Endothelial cell of umbilical vein (primary cell): ENCODE measurements around the gene TENT4A. TPM values are rescaled to one million over a fixed set of nuclear protein-coding genes. Genes with fewer than 3 reads are reported as not detected.

ENCODE experiments used
- BruUV-seq: library from RNA; stranded (reverse); fragments of 400-500 nt; replicated peaks from 2 replicates; lab custom pipeline; 2021; lab: Mats Ljungman, UMichigan
- CTCF ChIA-PET: fragments of 300-600, 350-600 bp; sonication (Branson Sonifier 250); formaldehyde crosslinking; loops from one replicate; lab custom pipeline; 2021; ENCODE audit warnings: antibody characterized with exemption, inconsistent platforms; lab: Charles Lee
- POLR2A ChIA-PET: fragments of 300-600, 350-600 bp; sonication (Branson Sonifier 250); formaldehyde crosslinking; loops from one replicate; lab custom pipeline; 2021; ENCODE audit warnings: antibody characterized with exemption, inconsistent platforms; lab: Charles Lee
- DNase-seq: peaks from one replicate; pipeline ENCODE4 v3.0.0-alpha.2; 2011; ENCODE audit warnings: low read depth, low spot score
- FAIRE-seq: peaks from 2 replicates; lab custom pipeline; 2011; peaks lifted over from hg19 to GRCh38; lab: Jason Lieb, UNC
- H2AFZ ChIP-seq: 2 replicates; pipeline ENCODE4 v1.6.0; 2012; ENCODE audit warnings: low read depth, low read length, control low read depth, inconsistent platforms
- H3K27ac ChIP-seq: 2 replicates; pipeline ENCODE4 v1.5.1; 2011; ENCODE audit warnings: low read depth, mild to moderate bottlenecking, control low read depth, low read length, moderate library complexity; ENCODE audit not compliant: insufficient read depth
- H3K27me3 ChIP-seq, 2 experiments: 2 replicates each; pipeline versions ENCODE4 v1.6.0 to v1.6.1; 2011; ENCODE audit warnings: low read length in 2 of 2, mixed read lengths in 1 of 2; ENCODE audit not compliant: control insufficient read depth in 2 of 2, insufficient read depth in 2 of 2
- H3K36me3 ChIP-seq, 2 experiments: 2 replicates in 1 of 2; 3 replicates in 1 of 2; pipeline ENCODE4 v1.5.1; 2011; ENCODE audit warnings: low read length in 2 of 2, mild to moderate bottlenecking in 1 of 2, moderate library complexity in 1 of 2; ENCODE audit not compliant: control insufficient read depth in 2 of 2, insufficient read depth in 2 of 2; ENCODE audit errors: extremely low read depth in 1 of 2
- H3K4me1 ChIP-seq: 3 replicates; pipeline ENCODE4 v1.5.1; 2011; ENCODE audit warnings: mild to moderate bottlenecking, low read length; ENCODE audit not compliant: control insufficient read depth, insufficient read depth; ENCODE audit errors: extremely low read depth
- H3K4me2 ChIP-seq: 2 replicates; pipeline ENCODE4 v1.6.1; 2011; ENCODE audit warnings: low read length, control low read depth, mixed read lengths; ENCODE audit not compliant: insufficient read depth
- H3K4me3 ChIP-seq, 3 experiments: fragments of 200-600 bp in 1 of 3; sonication (generic), shearing (Covaris generic) in 1 of 3; replicated peaks in 1 of 3; 2 replicates each; pipeline ENCODE4 v1.5.1; 2011 to 2016; ENCODE audit warnings: control low read depth in 3 of 3, low read length in 3 of 3, mild to moderate bottlenecking in 2 of 3, inconsistent platforms in 1 of 3, low read depth in 1 of 3, moderate library complexity in 1 of 3; ENCODE audit not compliant: insufficient read depth in 1 of 3
- H3K79me2 ChIP-seq: 2 replicates; pipeline ENCODE4 v1.6.0; 2012; ENCODE audit warnings: low read length, inconsistent platforms; ENCODE audit not compliant: control insufficient read depth, insufficient read depth
- H3K9ac ChIP-seq: replicated peaks from 2 replicates; pipeline ENCODE3; 2011; ENCODE audit warnings: low read length, control low read depth; ENCODE audit not compliant: insufficient read depth; ENCODE audit errors: extremely low read depth
- H3K9me1 ChIP-seq: replicated peaks from 3 replicates; pipeline ENCODE4 v1.6.0; 2011; ENCODE audit warnings: mild to moderate bottlenecking, low read length; ENCODE audit not compliant: control insufficient read depth, insufficient read depth; ENCODE audit errors: extremely low read depth
- H3K9me3 ChIP-seq: replicated peaks from 2 replicates; pipeline ENCODE4 v1.5.1; 2012; ENCODE audit warnings: low read length, inconsistent platforms; ENCODE audit not compliant: control insufficient read depth, insufficient read depth
- H4K20me1 ChIP-seq: replicated peaks from 2 replicates; pipeline ENCODE3; 2011; ENCODE audit warnings: mild to moderate bottlenecking, low read length; ENCODE audit not compliant: control insufficient read depth, insufficient read depth; ENCODE audit errors: extremely low read depth
- EZH2 ChIP-seq: IDR thresholded peaks from 2 replicates; pipeline ENCODE4 v1.6.1; 2012; ENCODE audit warnings: borderline replicate concordance, low read depth, mild to moderate bottlenecking, moderate library complexity, low read length, inconsistent platforms; ENCODE audit not compliant: severe bottlenecking
- FOS ChIP-seq: IDR thresholded peaks from 2 replicates; pipeline ENCODE4 v1.6.1; 2011; ENCODE audit warnings: mild to moderate bottlenecking, low read length, moderate library complexity, borderline replicate concordance; ENCODE audit not compliant: insufficient read depth
- GATA2 ChIP-seq: IDR thresholded peaks from 2 replicates; pipeline ENCODE4 v1.7.0; 2011; ENCODE audit warnings: low read depth, mild to moderate bottlenecking, moderate library complexity, mixed read lengths, low read length; ENCODE audit not compliant: insufficient read length, insufficient read depth
- JUN ChIP-seq: IDR thresholded peaks from 2 replicates; pipeline ENCODE4 v1.6.1; 2011; ENCODE audit warnings: borderline replicate concordance, low read depth; ENCODE audit not compliant: insufficient read length, insufficient read depth
- MYC ChIP-seq: IDR thresholded peaks from one replicate; pipeline ENCODE4 v1.6.1; 2011; ENCODE audit warnings: mild to moderate bottlenecking, low read depth, low read length
- POLR2A ChIP-seq: IDR thresholded peaks from 2 replicates; pipeline ENCODE4 v1.6.1; 2012; ENCODE audit warnings: low read depth, mild to moderate bottlenecking, control low read depth, low read length
- POLR2AphosphoS5 ChIP-seq: IDR thresholded peaks from 2 replicates; pipeline ENCODE4 v1.6.1; 2012; ENCODE audit warnings: low read depth, mild to moderate bottlenecking, control low read depth, low read length, moderate library complexity; ENCODE audit not compliant: insufficient read depth
- dilution Hi-C: fragments of 300-500 bp; cut with MboI; formaldehyde crosslinking; loops from one replicate; pipeline ENCODE4 v1.15.0; 2019; ENCODE audit warnings: low sequenced_read_pairs; ENCODE audit not compliant: extremely low pct_ligation_motif_present
- intact Hi-C: fragments of 100-400 bp; cut with micrococcal nuclease; formaldehyde crosslinking; loops from one replicate; pipeline ENCODE4 v1.10.0; 2022
- polyA plus RNA-seq, 4 experiments: library from polyadenylated mRNA; depleted of rRNA in 3 of 4; stranded (reverse) in 3 of 4; unstranded in 1 of 4; fragments of >200 nt; gene quantifications; 2 replicates each; pipeline versions ENCODE4 v1.2.1 to v1.2.3, GENCODE V29; 2011 to 2012; ENCODE audit warnings: missing spikeins in 1 of 4
- total RNA-seq: library from RNA; stranded (reverse); gene quantifications from 2 replicates; pipeline ENCODE4 v1.2.3, GENCODE V29; 2021
- TF ChIP-seq, protein P1 (sequence below), 2 donors: IDR thresholded peaks; 1 replicate in 1 of 2; 2 replicates in 1 of 2; pipeline ENCODE4 v1.5.1; 2011; ENCODE audit warnings: low read length in 2 of 2, mild to moderate bottlenecking in 2 of 2, moderate library complexity in 2 of 2, control low read depth in 1 of 2, inconsistent platforms in 1 of 2, low read depth in 1 of 2; ENCODE audit not compliant: insufficient read depth in 1 of 2; ENCODE audit errors: extremely low read depth in 1 of 2
- TF ChIP-seq, protein P2 (sequence below): IDR thresholded peaks from 2 replicates; pipeline ENCODE4 v1.6.1; 2011; ENCODE audit not compliant: insufficient read depth, insufficient read length

The TENT4A gene
- total and polyA plus RNA-seq, 2 donors (not counting 3 experiments of a cell fraction or from before 2014, with no cell fraction given), result 10.2 to 35.4 TPM

DNA sequence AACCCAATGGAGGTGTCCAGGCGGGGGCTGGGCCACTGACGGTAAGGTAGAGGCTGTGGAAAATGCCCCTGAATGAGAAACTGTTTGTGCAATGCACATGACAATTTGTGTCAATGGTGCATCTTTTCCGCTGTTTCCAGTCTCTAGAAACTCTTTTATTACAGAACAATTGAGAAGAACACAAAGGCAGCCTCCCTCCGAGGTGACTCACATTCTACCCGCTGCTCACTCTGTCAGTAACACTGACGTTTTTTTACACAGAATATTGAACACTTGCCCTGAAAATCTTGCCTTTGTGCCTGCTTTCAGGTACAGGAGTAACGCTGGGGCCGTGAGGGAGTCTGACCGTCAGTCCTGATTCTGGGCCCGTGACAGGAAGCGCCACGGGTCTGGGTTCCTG is 11.7 kb upstream of the TENT4A start:
- no peak overlapping the region for H3K27ac ChIP-seq
- no peak for FAIRE-seq

More for the DNA sequence above, 11.7 kb upstream of the TENT4A start:
- Histone ChIP-seq H2AFZ (no peak overlapping the region), H4K20me1 (no peaks in the 10 kb centered on the region), H3K36me3 (no peaks in the 10 kb centered on the region), H3K9me3 (no peaks in the 10 kb centered on the region), H3K79me2 (no peaks in the 10 kb centered on the region), H3K4me1 (no peaks in the 10 kb centered on the region), H3K4me3 (no peak overlapping the region), H3K4me2 (no peak overlapping the region), H3K27me3 (peaks cover 3 to 21% of the 10 kb centered on the region in 2 experiments), H3K9ac (no peak overlapping the region), H3K9me1 (no peaks in the 10 kb centered on the region)
- dilution Hi-C loops (no loop called here), intact Hi-C loops (no loop called here)
- BruUV-seq, result no TSS peak
- CTCF ChIA-PET, result no interaction called here
- POLR2A ChIA-PET, result no interaction called here
- TF ChIP-seq, protein P1, sequence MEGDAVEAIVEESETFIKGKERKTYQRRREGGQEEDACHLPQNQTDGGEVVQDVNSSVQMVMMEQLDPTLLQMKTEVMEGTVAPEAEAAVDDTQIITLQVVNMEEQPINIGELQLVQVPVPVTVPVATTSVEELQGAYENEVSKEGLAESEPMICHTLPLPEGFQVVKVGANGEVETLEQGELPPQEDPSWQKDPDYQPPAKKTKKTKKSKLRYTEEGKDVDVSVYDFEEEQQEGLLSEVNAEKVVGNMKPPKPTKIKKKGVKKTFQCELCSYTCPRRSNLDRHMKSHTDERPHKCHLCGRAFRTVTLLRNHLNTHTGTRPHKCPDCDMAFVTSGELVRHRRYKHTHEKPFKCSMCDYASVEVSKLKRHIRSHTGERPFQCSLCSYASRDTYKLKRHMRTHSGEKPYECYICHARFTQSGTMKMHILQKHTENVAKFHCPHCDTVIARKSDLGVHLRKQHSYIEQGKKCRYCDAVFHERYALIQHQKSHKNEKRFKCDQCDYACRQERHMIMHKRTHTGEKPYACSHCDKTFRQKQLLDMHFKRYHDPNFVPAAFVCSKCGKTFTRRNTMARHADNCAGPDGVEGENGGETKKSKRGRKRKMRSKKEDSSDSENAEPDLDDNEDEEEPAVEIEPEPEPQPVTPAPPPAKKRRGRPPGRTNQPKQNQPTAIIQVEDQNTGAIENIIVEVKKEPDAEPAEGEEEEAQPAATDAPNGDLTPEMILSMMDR (IDR thresholded peaks at IDR 0.05; ENCODE audit: extremely low read depth in 1 of 2, insufficient read depth in 1 of 2, low read depth in 1 of 2, low read length in 2 of 2), result no peak
- TF ChIP-seq, protein P2, sequence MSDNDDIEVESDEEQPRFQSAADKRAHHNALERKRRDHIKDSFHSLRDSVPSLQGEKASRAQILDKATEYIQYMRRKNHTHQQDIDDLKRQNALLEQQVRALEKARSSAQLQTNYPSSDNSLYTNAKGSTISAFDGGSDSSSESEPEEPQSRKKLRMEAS, result no peak
- no peak for TF ChIP-seq JUN
- TF ChIP-seq POLR2A, result no peak
- TF ChIP-seq FOS, result no peak
- TF ChIP-seq GATA2, result no peak
- no peak for TF ChIP-seq EZH2
- TF ChIP-seq POLR2AphosphoS5, result no peak
- no peak for TF ChIP-seq MYC
- no peak for DNase-seq
